ENCODE results near the gene PTPN2. TPM values are rescaled to one million over a fixed set of nuclear protein-coding genes. Genes with fewer than 3 reads are reported as not detected.

The PTPN2 gene
- total RNA-seq (10 to 100 TPM; 55.8 to 82.2 (median 76.2) TPM), polyA plus RNA-seq (10 to 100 TPM; 60.5 to 92.2 TPM), total RNA-seq (58.3 reads per million, percentile 74 among the genes with 10 or more reads in this experiment)

- Mint-ChIP-seq H3K27ac (peak within 1 kb of the TSS; percentile 93 to 99 (median 96)), H3K27me3 (no peaks in the 10 kb centered on the region), H3K9me3 (peaks cover 0 to 5% (median 0%) of the 10 kb centered on the region in 11 donors), H3K4me3 (peak within 1 kb of the TSS; percentile 91 to 98 (median 96)), H3K4me1 (peaks cover 43 to 69% (median 60%) of the 10 kb centered on the region in 7 donors), H3K36me3 (peaks cover 0 to 7% (median 3%) of the 10 kb centered on the region in 5 donors)
- ATAC-seq (peak; percentile 91), DNase-seq (peak; percentile 92 to 95 (median 94))
- intact Hi-C loops (cut with micrococcal nuclease): loop anchor here (1.0 to 10.0 kb wide), 19 partner anchors 10 to 1033 kb away; partner anchors contain the start of genes AFG3L2 (in 2 of the 2), CEP76 (in 2 of the 2), FAM210A (in 2 of the 2) and RNMT (in 2 of the 2)
- Histone ChIP-seq H3K9me3 (ENCODE audit: control insufficient read depth in 2 of 3, low read length in 3 of 3) (no peaks in the 10 kb centered on the region), H3K27me3 (ENCODE audit: control insufficient read depth in 2 of 2, insufficient read depth in 2 of 2, low read length in 2 of 2) (no peaks in the 10 kb centered on the region), H3K27ac (ENCODE audit: low read depth, low read length) (peak within 1 kb of the TSS; percentile 99), H3K36me3 (ENCODE audit: control insufficient read depth in 2 of 3, insufficient read depth in 3 of 3, low read length in 3 of 3) (no peaks in the 10 kb centered on the region), H3K4me1 (ENCODE audit: control insufficient read depth in 2 of 2, insufficient read depth in 2 of 2, low read length in 2 of 2) (peaks cover 31 to 33% of the 10 kb centered on the region in 2 donors), H3K4me3 (ENCODE audit: low read length) (peak within 1 kb of the TSS; percentile 89)
- CTCF ChIA-PET: interaction anchor here (0.6 to 1.5 kb wide), 3 partner anchors 10 to 411 kb away, joined by 3 to 5 read pairs (median 5); no protein-coding TSS in a partner anchor
- POLR2A ChIA-PET: interaction anchor here (0.8 to 2.4 kb wide), 13 partner anchors 12 to 1033 kb away, joined by 3 to 15 read pairs (median 5); partner anchors contain the start of genes AFG3L2, CEP192, CEP76 and PSMG2
These were observed at the start of gene PTPN2 for GRCh38 chr18:12883684-12884405. PTPN2 (minus strand) TSS chr18:12884237; CDS start chr18:12884141, 96 bp downstream.

- ChIA-PET POLR2A (no interaction called here), CTCF (interaction anchor here (0.6 to 4.2 kb wide), 8 partner anchors 15 to 794 kb away, joined by 3 to 62 read pairs (median 6); no protein-coding TSS in a partner anchor)
- Mint-ChIP-seq H3K27me3 (peaks cover 3 to 16% (median 8%) of the 10 kb centered on the region in 5 donors), H3K36me3 (no peaks in the 10 kb centered on the region), H3K4me1 (peaks cover 0 to 5% (median 4%) of the 10 kb centered on the region in 7 donors), H3K4me3 (no peak overlapping the region), H3K27ac (no peak overlapping the region), H3K9me3 (no peaks in the 10 kb centered on the region)
- H3K4me3 ChIP-seq (ENCODE audit: low read length): no peak overlapping the region
- no peak for DNase-seq
- H3K36me3 ChIP-seq (ENCODE audit: control insufficient read depth in 2 of 3, insufficient read depth in 3 of 3, low read length in 3 of 3): no peaks in the 10 kb centered on the region
- intact Hi-C loops (cut with micrococcal nuclease): loop anchor here (5.0 kb wide), 2 partner anchors 36 to 41 kb away; no protein-coding TSS in a partner anchor
- no peaks in the 10 kb centered on the region for H3K9me3 ChIP-seq (ENCODE audit: control insufficient read depth in 2 of 3, low read length in 3 of 3)
- H3K4me1 ChIP-seq (ENCODE audit: control insufficient read depth in 2 of 2, insufficient read depth in 2 of 2, low read length in 2 of 2): peaks cover 0 to 6% of the 10 kb centered on the region in 2 donors
- H3K27ac ChIP-seq (ENCODE audit: low read depth, low read length): no peak overlapping the region
- H3K27me3 ChIP-seq (ENCODE audit: control insufficient read depth in 2 of 2, insufficient read depth in 2 of 2, low read length in 2 of 2): no peaks in the 10 kb centered on the region
- no peak for ATAC-seq
These were observed 49.3 kb upstream of the PTPN2 start for GRCh38 chr18:12933327-12933726.

GRCh38 chr18:12930908-12931307, 46.9 kb upstream of the PTPN2 start:
- Histone ChIP-seq H3K4me3 (ENCODE audit: low read length) (no peak overlapping the region), H3K4me1 (ENCODE audit: control insufficient read depth in 2 of 2, insufficient read depth in 2 of 2, low read length in 2 of 2) (peaks cover 0 to 6% of the 10 kb centered on the region in 2 donors), H3K27me3 (ENCODE audit: control insufficient read depth in 2 of 2, insufficient read depth in 2 of 2, low read length in 2 of 2) (no peaks in the 10 kb centered on the region), H3K9me3 (ENCODE audit: control insufficient read depth in 2 of 3, low read length in 3 of 3) (no peaks in the 10 kb centered on the region), H3K27ac (ENCODE audit: low read depth, low read length) (no peak overlapping the region), H3K36me3 (ENCODE audit: control insufficient read depth in 2 of 3, insufficient read depth in 3 of 3, low read length in 3 of 3) (no peaks in the 10 kb centered on the region)
- intact Hi-C loops (cut with micrococcal nuclease): loop anchor here (5.0 kb wide), 2 partner anchors 34 to 39 kb away; no protein-coding TSS in a partner anchor
- Mint-ChIP-seq H3K4me3 (no peak overlapping the region), H3K27ac (peak overlapping the region in 1 of 9 donors; percentile 59), H3K27me3 (peaks cover 3 to 13% (median 5%) of the 10 kb centered on the region in 5 donors), H3K9me3 (no peaks in the 10 kb centered on the region), H3K4me1 (peaks cover 0 to 5% (median 4%) of the 10 kb centered on the region in 7 donors), H3K36me3 (no peaks in the 10 kb centered on the region)
- POLR2A ChIA-PET: no interaction called here
- CTCF ChIA-PET: interaction anchor here (1.0 kb wide), 1 partner anchor 204 kb away, joined by 3 read pairs; no protein-coding TSS in a partner anchor
- DNase-seq (no peak), ATAC-seq (no peak)

GRCh38 chr18:12930376-12930775, 46.3 kb upstream of the PTPN2 start:
- no peaks in the 10 kb centered on the region for H3K9me3 ChIP-seq (ENCODE audit: control insufficient read depth in 2 of 3, low read length in 3 of 3)
- H3K4me1 Mint-ChIP-seq: peaks cover 0 to 5% (median 4%) of the 10 kb centered on the region in 7 donors
- ChIA-PET CTCF (interaction anchor here (1.0 kb wide), 1 partner anchor 204 kb away, joined by 3 read pairs; no protein-coding TSS in a partner anchor), POLR2A (no interaction called here)
- no peaks in the 10 kb centered on the region for H3K36me3 ChIP-seq (ENCODE audit: control insufficient read depth in 2 of 3, insufficient read depth in 3 of 3, low read length in 3 of 3)
- intact Hi-C loops (cut with micrococcal nuclease): loop anchor here (5.0 kb wide), 2 partner anchors 33 to 38 kb away; no protein-coding TSS in a partner anchor
- peaks cover 0 to 6% of the 10 kb centered on the region in 2 donors for H3K4me1 ChIP-seq (ENCODE audit: control insufficient read depth in 2 of 2, insufficient read depth in 2 of 2, low read length in 2 of 2)
- no peaks in the 10 kb centered on the region for H3K27me3 ChIP-seq (ENCODE audit: control insufficient read depth in 2 of 2, insufficient read depth in 2 of 2, low read length in 2 of 2)
- no peak overlapping the region for H3K27ac Mint-ChIP-seq
- DNase-seq (no peak), ATAC-seq (no peak)
- no peak overlapping the region for H3K4me3 Mint-ChIP-seq
- no peak overlapping the region for H3K4me3 ChIP-seq (ENCODE audit: low read length)
- no peak overlapping the region for H3K27ac ChIP-seq (ENCODE audit: low read depth, low read length)
- peaks cover 0 to 8% (median 4%) of the 10 kb centered on the region in 5 donors for H3K27me3 Mint-ChIP-seq
- no peaks in the 10 kb centered on the region for H3K9me3 Mint-ChIP-seq
- no peaks in the 10 kb centered on the region for H3K36me3 Mint-ChIP-seq

- ChIA-PET CTCF (interaction anchor here (1.2 kb wide), 1 partner anchor 198 kb away, joined by 4 read pairs; no protein-coding TSS in a partner anchor), POLR2A (interaction anchor here (0.8 kb wide), 1 partner anchor 44 kb away, joined by 3 read pairs; no protein-coding TSS in a partner anchor)
- no peaks in the 10 kb centered on the region for H3K36me3 ChIP-seq (ENCODE audit: control insufficient read depth in 2 of 3, insufficient read depth in 3 of 3, low read length in 3 of 3)
- no peaks in the 10 kb centered on the region for H3K9me3 ChIP-seq (ENCODE audit: control insufficient read depth in 2 of 3, low read length in 3 of 3)
- peaks cover 0 to 6% of the 10 kb centered on the region in 2 donors for H3K4me1 ChIP-seq (ENCODE audit: control insufficient read depth in 2 of 2, insufficient read depth in 2 of 2, low read length in 2 of 2)
- peaks cover 0 to 9% (median 3%) of the 10 kb centered on the region in 5 donors for H3K27me3 Mint-ChIP-seq
- no peaks in the 10 kb centered on the region for H3K27me3 ChIP-seq (ENCODE audit: control insufficient read depth in 2 of 2, insufficient read depth in 2 of 2, low read length in 2 of 2)
- no peak for DNase-seq
- intact Hi-C loops (cut with micrococcal nuclease): loop anchor here (5.0 kb wide), 2 partner anchors 32 to 37 kb away; no protein-coding TSS in a partner anchor
- H3K27ac ChIP-seq (ENCODE audit: low read depth, low read length): no peak overlapping the region
- peaks cover 0 to 3% (median 2%) of the 10 kb centered on the region in 7 donors for H3K4me1 Mint-ChIP-seq
- H3K9me3 Mint-ChIP-seq: no peaks in the 10 kb centered on the region
- no peak overlapping the region for H3K27ac Mint-ChIP-seq
- peak; percentile 37 for ATAC-seq
- H3K4me3 ChIP-seq (ENCODE audit: low read length): no peak overlapping the region
- no peak overlapping the region for H3K4me3 Mint-ChIP-seq
- H3K36me3 Mint-ChIP-seq: no peaks in the 10 kb centered on the region
These were observed 45.5 kb upstream of the PTPN2 start for GRCh38 chr18:12929477-12930083.

- H3K9me3 Mint-ChIP-seq: no peaks in the 10 kb centered on the region
- ChIA-PET POLR2A (interaction anchor here (0.8 kb wide), 1 partner anchor 43 kb away, joined by 3 read pairs; no protein-coding TSS in a partner anchor), CTCF (interaction anchor here (1.2 kb wide), 1 partner anchor 198 kb away, joined by 4 read pairs; no protein-coding TSS in a partner anchor)
- peaks cover 0 to 6% of the 10 kb centered on the region in 2 donors for H3K4me1 ChIP-seq (ENCODE audit: control insufficient read depth in 2 of 2, insufficient read depth in 2 of 2, low read length in 2 of 2)
- ATAC-seq (no peak), DNase-seq (no peak)
- H3K27ac Mint-ChIP-seq: no peak overlapping the region
- no peaks in the 10 kb centered on the region for H3K36me3 ChIP-seq (ENCODE audit: control insufficient read depth in 2 of 3, insufficient read depth in 3 of 3, low read length in 3 of 3)
- H3K36me3 Mint-ChIP-seq: no peaks in the 10 kb centered on the region
- H3K9me3 ChIP-seq (ENCODE audit: control insufficient read depth in 2 of 3, low read length in 3 of 3): no peaks in the 10 kb centered on the region
- H3K4me1 Mint-ChIP-seq: no peaks in the 10 kb centered on the region
- no peaks in the 10 kb centered on the region for H3K27me3 ChIP-seq (ENCODE audit: control insufficient read depth in 2 of 2, insufficient read depth in 2 of 2, low read length in 2 of 2)
- peaks cover 0 to 11% (median 0%) of the 10 kb centered on the region in 5 donors for H3K27me3 Mint-ChIP-seq
- H3K4me3 Mint-ChIP-seq: no peak overlapping the region
- intact Hi-C loops (cut with micrococcal nuclease): no loop called here
- H3K27ac ChIP-seq (ENCODE audit: low read depth, low read length): no peak overlapping the region
- H3K4me3 ChIP-seq (ENCODE audit: low read length): no peak overlapping the region
These were observed 44.6 kb upstream of the PTPN2 start for GRCh38 chr18:12928641-12929040.

All from naive thymus-derived CD4-positive, alpha-beta T cell (primary cell).